Ishikawa (cell line): ENCODE data around the gene TM9SF1.

Experiments used
- CEBPB ChIP-seq: IDR thresholded peaks from 2 replicates; pipeline ENCODE4 v1.6.1; 2012
- CREB1 ChIP-seq: IDR thresholded peaks from 2 replicates; pipeline ENCODE4 v1.6.1; 2012; ENCODE audit warnings: low read depth
- EGR1 ChIP-seq: IDR thresholded peaks from 2 replicates; pipeline ENCODE4 v1.6.1; 2012
- EP300 ChIP-seq: IDR thresholded peaks from 2 replicates; pipeline ENCODE4 v1.6.1; 2012; ENCODE audit warnings: borderline replicate concordance
- FOXM1 ChIP-seq: IDR thresholded peaks from 2 replicates; pipeline ENCODE4 v1.6.1; 2012; ENCODE audit warnings: low read depth, borderline replicate concordance
- MAX ChIP-seq: IDR thresholded peaks from 2 replicates; pipeline ENCODE4 v1.6.1; 2012
- NFIC ChIP-seq: IDR thresholded peaks from 2 replicates; pipeline ENCODE4 v1.6.1; 2012
- RAD21 ChIP-seq: IDR thresholded peaks from 2 replicates; pipeline ENCODE4 v1.6.1; 2012; ENCODE audit warnings: low read depth
- REST ChIP-seq: IDR thresholded peaks from 2 replicates; pipeline ENCODE4 v1.6.1; 2012; ENCODE audit warnings: low read depth, mild to moderate bottlenecking
- TAF1 ChIP-seq: IDR thresholded peaks from 2 replicates; pipeline ENCODE4 v1.6.1; 2012; ENCODE audit warnings: low read depth, mild to moderate bottlenecking
- TCF12 ChIP-seq: IDR thresholded peaks from 2 replicates; pipeline ENCODE4 v1.6.1; 2012; ENCODE audit warnings: low read depth
- TEAD4 ChIP-seq: IDR thresholded peaks from 2 replicates; pipeline ENCODE4 v1.6.1; 2012
- USF1 ChIP-seq: IDR thresholded peaks from 2 replicates; pipeline ENCODE4 v1.6.1; 2012
- YY1 ChIP-seq: IDR thresholded peaks from 2 replicates; pipeline ENCODE4 v1.6.1; 2012; ENCODE audit warnings: low read depth
- ZBTB7A ChIP-seq: IDR thresholded peaks from 2 replicates; pipeline ENCODE4 v1.6.1; 2012; ENCODE audit warnings: low read depth

Gene TM9SF1

GRCh38 chr14:24196071-24197055, 1.1 kb upstream of the TM9SF1 start:
- no peak for TF ChIP-seq TEAD4
- TF ChIP-seq NFIC, result no peak
- TF ChIP-seq ZBTB7A, result no peak
- no peak for TF ChIP-seq CREB1
- TF ChIP-seq TAF1, result no peak
- no peak for TF ChIP-seq TCF12
- no peak for TF ChIP-seq CEBPB
- no peak for TF ChIP-seq USF1

GRCh38 chr14:24194873-24195185, 412 bp downstream of the TM9SF1 start:
- no peak for TF ChIP-seq MAX
- TF ChIP-seq CREB1, result no peak
- TF ChIP-seq REST, result no peak
- TF ChIP-seq CEBPB, result no peak
- TF ChIP-seq USF1, result no peak
- TF ChIP-seq EP300, result no peak
- TF ChIP-seq TEAD4, result no peak
- no peak for TF ChIP-seq TAF1
- no peak for TF ChIP-seq RAD21
- no peak for TF ChIP-seq FOXM1
- TF ChIP-seq YY1, result no peak
- TF ChIP-seq EGR1, result no peak
- TF ChIP-seq TCF12, result no peak

GRCh38 chr14:24194186-24194872, 912 bp downstream of the TM9SF1 start:
- no peak for TF ChIP-seq TAF1
- TF ChIP-seq TEAD4, result no peak
- TF ChIP-seq REST, result no peak
- no peak for TF ChIP-seq CEBPB
- TF ChIP-seq YY1, result no peak
- TF ChIP-seq NFIC, result no peak
- TF ChIP-seq TCF12, result no peak
- TF ChIP-seq EGR1, result no peak
- TF ChIP-seq EP300, result no peak
- TF ChIP-seq CREB1, result no peak
- no peak for TF ChIP-seq RAD21
- no peak for TF ChIP-seq USF1
- no peak for TF ChIP-seq FOXM1
- TF ChIP-seq MAX, result no peak
- TF ChIP-seq ZBTB7A, result no peak

- TF ChIP-seq USF1 (no peak), FOXM1 (no peak), TCF12 (no peak), CREB1 (no peak), EP300 (no peak), ZBTB7A (no peak), CEBPB (no peak), NFIC (no peak), YY1 (no peak), REST (no peak), TEAD4 (no peak), EGR1 (no peak), MAX (no peak), TAF1 (no peak), RAD21 (no peak)
Observed at GRCh38 chr14:24192933-24193332, 2.3 kb downstream of the TM9SF1 start.
